GM12878 (cell line): ENCODE measurements around the gene COMMD6. TPM values are rescaled to one million over a fixed set of nuclear protein-coding genes. Genes with fewer than 3 reads are reported as not detected.

ENCODE experiments used
- ATAC-seq: fragments of 200-7000 bp; cut with Tn5 transposase; 3 replicates; pipeline ENCODE4 v1.9.1; 2020; ENCODE audit warnings: mild to moderate bottlenecking, moderate library complexity
- BruUV-seq: library from RNA; stranded (reverse); fragments of 400-500 nt; replicated peaks from 2 replicates; lab custom pipeline; 2021; lab: Mats Ljungman, UMichigan
- CTCF ChIA-PET: fragments of 300-600 bp; sonication (Branson Sonifier 250); formaldehyde crosslinking; extraction: SDS; loops from one replicate; lab custom pipeline; 2021; ENCODE audit warnings: inconsistent platforms; lab: Yijun Ruan, JAX
- POLR2A ChIA-PET: fragments of 350-600 bp; formaldehyde crosslinking; extraction: SDS; loops from one replicate; lab custom pipeline; 2021; ENCODE audit warnings: inconsistent platforms; lab: Charles Lee
- RAD21 ChIA-PET: fragments of 300-600 bp; sonication (Branson Sonifier 250); formaldehyde crosslinking; loops from one replicate; lab custom pipeline; 2023; ENCODE audit warnings: antibody characterized with exemption; ENCODE audit not compliant: unreplicated experiment; lab: Charles Lee
- SMC1A ChIA-PET: fragments of 300-600 bp; sonication (Branson Sonifier 250); formaldehyde crosslinking; loops from one replicate; lab custom pipeline; 2023; ENCODE audit not compliant: unreplicated experiment, uncharacterized antibody; lab: Charles Lee
- DNase-seq: peaks from one replicate; pipeline ENCODE4 v3.0.0-alpha.2; 2011; ENCODE audit warnings: low read depth, low spot score
- FAIRE-seq: peaks from 3 replicates; lab custom pipeline; 2011; peaks lifted over from hg19 to GRCh38; lab: Jason Lieb, UNC
- H2AFZ ChIP-seq: 2 replicates; pipeline ENCODE4 v1.6.0; 2011; ENCODE audit warnings: low read depth, low read length, control low read depth; ENCODE audit not compliant: control insufficient read depth
- H3K27ac ChIP-seq: 2 replicates; pipeline ENCODE4 v1.5.1; 2011; ENCODE audit warnings: control low read depth; ENCODE audit not compliant: control insufficient read depth, insufficient read depth
- H3K27me3 ChIP-seq, 2 experiments: replicated peaks in 1 of 2; 2 replicates each; pipeline versions ENCODE4 v1.6.0 to v1.6.1; 2011; ENCODE audit warnings: low read length in 1 of 2; ENCODE audit not compliant: control insufficient read depth in 2 of 2, insufficient read depth in 2 of 2
- H3K36me3 ChIP-seq, 2 experiments: 2 replicates each; pipeline ENCODE4 v1.5.1; 2011; ENCODE audit warnings: low read length in 1 of 2; ENCODE audit not compliant: control insufficient read depth in 2 of 2, insufficient read depth in 2 of 2
- H3K4me1 ChIP-seq: 2 replicates; pipeline ENCODE4 v1.6.1; 2011; ENCODE audit warnings: mild to moderate bottlenecking, low read length, moderate library complexity, mixed read lengths; ENCODE audit not compliant: control insufficient read depth, insufficient read depth
- H3K4me2 ChIP-seq: 2 replicates; pipeline ENCODE4 v1.6.0; 2011; ENCODE audit warnings: control low read depth; ENCODE audit not compliant: control insufficient read depth, insufficient read depth
- H3K4me3 ChIP-seq: fragments of 200-600 bp; sonication (generic); 2 replicates; pipeline ENCODE4 v1.5.1; 2016
- H3K79me2 ChIP-seq: 2 replicates; pipeline ENCODE4 v1.6.0; 2011; ENCODE audit warnings: low read length; ENCODE audit not compliant: control insufficient read depth, insufficient read depth
- H3K9ac ChIP-seq: 2 replicates; pipeline ENCODE4 v1.8.0; 2011; ENCODE audit warnings: low read length, control low read depth, mixed read lengths; ENCODE audit not compliant: control insufficient read depth, insufficient read depth
- H3K9me3 ChIP-seq: replicated peaks from 3 replicates; pipeline ENCODE4 v1.5.1; 2011; ENCODE audit warnings: mild to moderate bottlenecking, low read length; ENCODE audit not compliant: control insufficient read depth, insufficient read depth
- H4K20me1 ChIP-seq: 2 replicates; pipeline ENCODE4 v1.6.0; 2011; ENCODE audit not compliant: control insufficient read depth, insufficient read depth
- JUNB ChIP-seq: IDR thresholded peaks from 2 replicates; pipeline ENCODE4 v1.6.1; 2016; ENCODE audit warnings: antibody characterized with exemption, mild to moderate bottlenecking
- MYB ChIP-seq: fragments of 150-350 bp; IDR thresholded peaks from 2 replicates; pipeline ENCODE4 v1.6.1; 2014; ENCODE audit warnings: mild to moderate bottlenecking, low read depth, low read length, borderline replicate concordance
- PBX3 ChIP-seq: IDR thresholded peaks from 2 replicates; pipeline ENCODE4 v1.6.1; 2011; ENCODE audit warnings: mild to moderate bottlenecking, low read depth, low read length, moderate library complexity; ENCODE audit not compliant: insufficient replicate concordance
- RCOR1 ChIP-seq: conservative IDR thresholded peaks from 2 replicates; pipeline ENCODE4 v1.6.1; 2012; ENCODE audit warnings: low read depth, low read length, improper control_type of control experiment
- SMAD1 ChIP-seq: fragments of 450-650 bp; IDR thresholded peaks from 2 replicates; pipeline ENCODE4 v1.6.1; 2018; ENCODE audit warnings: mild to moderate bottlenecking, low read depth; ENCODE audit not compliant: partially characterized antibody
- SMAD5 ChIP-seq: IDR thresholded peaks from 2 replicates; pipeline ENCODE4 v1.6.1; 2016; ENCODE audit warnings: antibody characterized with exemption, low read depth
- SPI1 ChIP-seq: IDR thresholded peaks from 2 replicates; pipeline ENCODE4 v1.6.1; 2011; ENCODE audit warnings: low read depth, mild to moderate bottlenecking, low read length, moderate library complexity, borderline replicate concordance; ENCODE audit not compliant: insufficient read depth
- SREBF1 ChIP-seq: IDR thresholded peaks from 2 replicates; pipeline ENCODE4 v1.6.1; 2012; ENCODE audit warnings: mild to moderate bottlenecking, low read length
- TCF3 ChIP-seq: IDR thresholded peaks from 2 replicates; pipeline ENCODE4 v1.6.1; 2012; ENCODE audit warnings: low read depth, mild to moderate bottlenecking, low read length, borderline replicate concordance; ENCODE audit not compliant: insufficient read depth
- ZBED1 ChIP-seq: IDR thresholded peaks from 2 replicates; pipeline ENCODE4 v1.6.1; 2016; ENCODE audit warnings: borderline replicate concordance
- ZBTB40 ChIP-seq: fragments of 450-650 bp; IDR thresholded peaks from 2 replicates; pipeline ENCODE4 v1.6.1; 2016; ENCODE audit warnings: mild to moderate bottlenecking, moderate library complexity, borderline replicate concordance
- ZSCAN29 ChIP-seq: fragments of 450-650 bp; IDR thresholded peaks from 2 replicates; pipeline ENCODE4 v1.6.1; 2017; ENCODE audit warnings: mild to moderate bottlenecking, moderate library complexity
- WGBS: methylation state at CpG from one replicate; pipeline ENCODE4 v1.1.6; 2016; ENCODE audit warnings: low lambda C conversion rate; ENCODE audit not compliant: insufficient replicate concordance, insufficient coverage; ENCODE audit errors: missing lambda C conversion rate; 5-methylcytosine and 5-hydroxymethylcytosine counted together
- in situ Hi-C: fragments of 300-500 bp; cut with MboI; formaldehyde crosslinking; loops from 9 replicates; pipeline ENCODE4 v1.14.3; 2018; ENCODE audit warnings: mixed read lengths
- intact Hi-C: fragments of 100-400 bp; cut with micrococcal nuclease; formaldehyde crosslinking; loops from one replicate; pipeline ENCODE4 v1.14.2; 2022; ENCODE audit not compliant: unreplicated experiment
- polyA plus RNA-seq, 11 experiments: library from polyadenylated mRNA; depleted of rRNA in 4 of 11; unstranded in 6 of 11; stranded (reverse) in 5 of 11; fragments of >200 nt; fragmentation: Nextera tagmentation in 4 of 11; fragmentation: Illumina TruSeq in 1 of 11; extraction: Ambion mirVana in 4 of 11; extraction: Trizol in 1 of 11; gene quantifications; 1 replicate in 1 of 11; 2 replicates in 10 of 11; pipeline versions ENCODE4 v1.2.1 to v1.2.3, GENCODE V29; 2011 to 2016; ENCODE audit warnings: inconsistent platforms in 2 of 11, missing spikeins in 2 of 11, low read depth in 1 of 11
- total RNA-seq, 4 experiments: library from RNA; depleted of rRNA in 3 of 4; stranded (reverse); fragments of >200 nt in 3 of 4; fragmentation: Illumina TruSeq in 1 of 4; extraction: Trizol in 1 of 4; gene quantifications; 2 replicates each; pipeline versions ENCODE4 v1.2.1 to v1.2.3, GENCODE V29; 2013 to 2021

COMMD6 gene
- total and polyA plus RNA-seq, 10 of the 15 experiments (the other 5 are each of a cell fraction or from before 2014, with no cell fraction given), result 127 to 509 (median 247) TPM

GRCh38 chr13:75555836-75556235 lies 18.2 kb upstream of the COMMD6 start (continued):
- TF ChIP-seq PBX3, result no peak
- no peak for TF ChIP-seq SMAD1
- TF ChIP-seq RCOR1, result no peak

- no peak for ATAC-seq
- SMC1A ChIA-PET, result interaction anchor here (0.8 to 1.4 kb wide), 2 partner anchors 21 to 124 kb away, joined by 3 read pairs; no protein-coding TSS in a partner anchor
- no peak for DNase-seq
These were observed 17.3 kb upstream of the COMMD6 start for GRCh38 chr13:75554981-75555380.

More at GRCh38 chr13:75554981-75555380, 17.3 kb upstream of the COMMD6 start:
- Histone ChIP-seq H3K9me3 (no peaks in the 10 kb centered on the region; the same call in 2 of the 3 replicates), H3K79me2 (peaks cover 25% of the 10 kb centered on the region), H3K27me3 (no peaks in the 10 kb centered on the region), H3K27ac (no peak overlapping the region), H4K20me1 (no peaks in the 10 kb centered on the region), H3K4me1 (peaks cover 4% of the 10 kb centered on the region), H2AFZ (no peak overlapping the region), H3K4me3 (no peak overlapping the region), H3K9ac (no peak overlapping the region), H3K4me2 (no peak overlapping the region), H3K36me3 (peaks cover 0 to 10% of the 10 kb centered on the region in 2 experiments; a peak in 2 of 4 replicates)
- 98% methylated on average over 3 of the region's 3 CpGs for WGBS
- CTCF ChIA-PET, result interaction anchor here (2.8 kb wide), 1 partner anchor 182 kb away, joined by 8 read pairs; no protein-coding TSS in a partner anchor
- no peak for FAIRE-seq
- RAD21 ChIA-PET, result no interaction called here
- no peak for TF ChIP-seq ZBED1
- no peak for TF ChIP-seq SMAD5
- no peak for TF ChIP-seq ZBTB40
- TF ChIP-seq ZSCAN29, result no peak
- no peak for TF ChIP-seq JUNB
- TF ChIP-seq TCF3, result no peak
- TF ChIP-seq MYB, result no peak
- TF ChIP-seq SREBF1, result no peak
- no peak for TF ChIP-seq SPI1
- intact Hi-C loops (no loop called here), in situ Hi-C loops (no loop called here)
- POLR2A ChIA-PET, result no interaction called here
- no TSS peak for BruUV-seq
